NCI-H2227 (cell line): ENCODE results near the gene SLC17A9.
A peak's percentile ranks its signal among the peaks of the same experiment; 100 is the strongest.

Experiments used
- DNase-seq: peaks from one replicate; lab custom pipeline; 2025; ENCODE audit not compliant: unreplicated experiment; lab: John Stamatoyannopoulos, UW

Gene SLC17A9

GRCh38 chr20:62980380-62980960 lies 28.0 kb downstream of the SLC17A9 start:
- peak; percentile 32 for DNase-seq

DNA sequence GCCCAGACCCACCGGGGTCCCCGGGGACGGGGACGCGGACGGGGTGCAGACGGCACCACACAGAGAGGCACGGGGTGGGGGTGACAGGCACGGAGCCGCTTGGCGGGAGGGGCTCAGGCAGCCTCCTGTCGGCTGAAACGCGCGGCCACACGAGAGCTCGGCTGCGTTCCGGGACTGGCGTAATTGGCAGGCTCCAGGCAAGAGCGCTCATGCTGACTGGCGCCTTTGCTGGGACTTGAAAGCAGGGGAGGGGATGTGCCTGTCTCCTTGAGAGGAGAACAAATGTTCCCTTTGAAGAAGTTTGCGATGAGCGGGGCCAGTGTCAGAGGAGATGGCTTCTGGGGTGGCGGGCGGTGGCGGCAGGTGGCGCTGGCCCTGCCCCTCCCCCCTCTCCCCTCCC lies 28.5 kb downstream of the SLC17A9 start:
- DNase-seq: peak; percentile 78

DNA sequence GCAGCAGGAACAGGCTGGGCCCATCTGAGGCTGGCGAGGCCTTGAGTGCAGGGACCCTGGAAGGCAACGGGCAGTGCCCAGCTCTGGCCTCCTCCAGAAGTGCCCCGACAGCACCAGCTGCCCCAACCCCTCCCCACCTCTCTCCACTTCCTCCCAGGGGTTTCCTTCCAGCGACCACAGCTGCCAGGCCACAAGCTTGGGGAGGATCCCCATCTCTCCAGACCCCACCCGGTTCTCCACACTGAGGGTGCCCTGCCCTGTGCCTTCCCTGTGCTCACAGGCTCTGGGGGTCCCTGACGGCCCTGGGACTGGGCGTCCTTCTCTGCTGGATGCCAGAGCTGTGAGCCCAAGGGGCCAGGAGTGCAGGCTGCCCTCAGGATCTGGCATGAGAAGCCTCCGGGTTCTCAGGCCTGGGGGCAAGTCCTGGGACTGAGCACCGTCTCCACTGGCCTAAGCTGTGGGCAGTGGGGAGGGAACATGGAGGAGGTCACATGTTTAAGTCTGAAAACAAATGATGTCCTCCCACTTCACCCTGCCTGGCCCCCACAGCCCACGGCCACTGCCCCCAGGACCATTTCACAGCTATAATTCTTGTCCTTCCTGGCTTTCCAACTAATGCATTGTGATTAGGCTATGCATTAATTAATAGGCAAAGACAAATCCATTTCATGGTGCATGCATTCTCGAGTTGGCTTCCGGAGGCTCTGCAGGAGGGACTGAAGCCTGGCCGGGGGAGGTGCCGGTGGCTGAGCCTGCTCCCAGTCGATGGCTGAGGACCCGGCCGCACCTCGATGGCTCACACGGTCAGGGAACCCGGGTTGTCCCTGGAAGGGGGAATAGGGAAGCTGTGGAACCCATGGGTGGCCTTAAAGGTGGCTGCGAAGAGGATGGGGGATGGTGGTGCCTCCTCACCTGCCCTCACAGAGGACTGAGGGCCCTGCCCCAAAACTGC lies 29.9 kb downstream of the SLC17A9 start:
- DNase-seq: no peak

- DNase-seq: no peak
Measured at GRCh38 chr20:62983210-62983609, 30.7 kb downstream of the SLC17A9 start.

DNA sequence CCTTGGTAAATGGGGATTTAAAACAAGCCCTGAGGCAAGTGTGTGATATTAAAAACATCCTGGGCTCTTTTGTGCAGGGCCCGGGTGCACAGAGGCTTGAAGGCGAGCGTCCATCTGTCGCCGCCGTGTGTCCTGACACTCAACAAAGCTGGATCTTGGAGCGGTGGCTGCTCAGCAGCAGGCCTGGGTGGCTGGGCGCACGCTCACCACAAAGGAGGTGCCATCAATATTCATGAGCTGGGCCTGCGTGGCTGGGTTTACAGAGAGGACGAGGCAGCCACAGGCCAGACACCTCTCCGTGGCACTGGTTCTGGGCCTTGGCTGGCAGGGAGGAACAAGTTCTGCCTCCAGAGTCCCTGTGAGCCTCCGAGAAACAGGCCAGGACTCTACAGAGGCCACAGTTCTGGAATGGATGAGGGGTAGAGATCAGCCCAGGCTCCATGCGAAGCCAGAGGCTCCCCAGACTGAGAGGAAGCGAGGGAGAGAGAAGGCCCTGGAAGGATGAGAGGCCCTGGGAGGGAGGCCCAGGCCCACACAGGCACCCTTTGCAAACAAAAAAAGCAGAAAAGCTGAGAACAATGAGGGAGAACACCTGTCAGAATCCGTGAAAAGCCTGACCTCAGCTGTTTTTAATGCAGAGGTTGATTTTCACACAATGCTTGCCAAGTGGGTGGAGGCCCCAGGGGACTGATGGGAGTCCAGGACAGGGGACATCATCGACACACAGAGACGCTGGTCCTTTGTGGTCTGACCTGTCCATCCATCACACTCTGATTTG lies 32.3 kb downstream of the SLC17A9 start:
- DNase-seq: no peak

DNA sequence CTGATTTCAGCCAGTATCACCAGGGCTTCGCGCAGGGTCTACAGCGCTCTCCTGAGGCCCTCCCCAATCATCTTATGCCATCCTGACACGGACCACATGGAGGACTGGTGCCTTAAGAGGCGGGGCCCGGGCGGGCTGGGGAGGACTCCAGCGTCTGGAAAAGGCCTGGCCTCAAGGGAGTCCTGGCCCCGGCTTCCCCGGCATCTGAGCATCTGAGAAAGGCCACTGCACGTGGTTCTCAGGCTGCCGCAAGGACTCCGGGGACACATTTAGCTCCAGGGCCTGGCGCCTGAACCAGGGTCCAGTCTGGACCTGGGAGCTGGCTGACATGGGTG lies 32.9 kb downstream of the SLC17A9 start:
- DNase-seq: no peak

GRCh38 chr20:62986257-62986800 lies 33.8 kb downstream of the SLC17A9 start:
- no peak for DNase-seq

GRCh38 chr20:62987114-62987513 lies 34.6 kb downstream of the SLC17A9 start:
- no peak for DNase-seq

GRCh38 chr20:62989201-62989601 lies 36.7 kb downstream of the SLC17A9 start:
- DNase-seq: no peak

- no peak for DNase-seq
Measured at GRCh38 chr20:62990306-62990825, 37.9 kb downstream of the SLC17A9 start.

DNA sequence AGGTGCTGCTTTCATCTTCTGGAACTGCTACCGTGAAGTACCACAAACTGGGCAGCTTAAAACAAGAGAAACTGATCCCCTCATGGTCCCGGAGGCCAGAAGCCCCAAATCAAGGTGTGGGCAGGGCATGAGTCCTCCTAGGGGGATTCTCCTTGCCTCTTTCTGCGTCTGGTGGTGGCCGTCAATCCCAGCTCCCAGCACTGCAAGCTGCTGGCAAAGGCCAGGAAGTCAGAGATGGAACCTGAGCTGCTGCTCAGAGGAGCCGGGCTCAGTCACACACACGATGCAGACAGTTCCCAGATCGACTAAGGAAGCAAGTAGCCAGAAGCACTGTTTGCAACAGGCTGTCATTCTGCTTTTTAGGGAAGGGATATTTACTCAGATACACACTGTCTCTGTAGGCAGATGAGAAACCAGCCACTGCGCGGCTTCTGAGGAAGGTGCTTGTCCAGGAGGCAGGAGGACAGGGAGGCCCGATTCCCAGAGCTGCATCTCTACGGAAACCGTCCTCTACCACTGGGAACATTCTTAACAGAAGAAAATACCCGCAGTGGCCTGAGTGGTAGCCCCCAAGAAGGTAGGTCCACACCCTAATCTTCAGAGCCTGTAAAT lies 38.8 kb downstream of the SLC17A9 start:
- no peak for DNase-seq

- no peak for DNase-seq
Measured at GRCh38 chr20:62991863-62992262, 39.4 kb downstream of the SLC17A9 start.

GRCh38 chr20:62993856-62994494 lies 41.5 kb downstream of the SLC17A9 start:
- DNase-seq: peak; percentile 26

DNA sequence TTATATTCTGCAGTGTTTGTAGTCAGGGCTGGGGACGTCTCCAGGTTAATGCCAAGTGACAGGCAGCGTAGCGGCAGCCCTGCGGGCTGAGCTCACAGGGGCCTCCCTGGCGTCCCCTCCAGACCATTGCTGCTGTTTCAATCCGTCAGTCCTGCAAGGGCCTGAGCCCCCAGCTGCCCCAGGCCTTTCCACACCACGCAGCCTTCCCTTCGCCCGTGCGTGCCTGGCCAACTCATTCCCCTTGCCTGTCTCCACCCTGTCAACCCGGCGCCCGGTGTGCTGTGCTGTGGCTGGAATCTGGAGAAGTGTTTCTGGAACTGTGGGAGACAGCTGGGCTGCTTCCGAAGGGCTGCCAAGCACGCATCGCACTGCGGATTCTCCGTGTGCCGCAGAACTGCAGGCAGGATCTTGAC lies 42.4 kb downstream of the SLC17A9 start:
- no peak for DNase-seq

GRCh38 chr20:62995481-62995880 lies 43.0 kb downstream of the SLC17A9 start:
- DNase-seq: no peak

GRCh38 chr20:62995898-62996595 lies 43.5 kb downstream of the SLC17A9 start:
- DNase-seq: no peak

- no peak for DNase-seq
Measured at GRCh38 chr20:62996596-62996982, 44.1 kb downstream of the SLC17A9 start.

GRCh38 chr20:62997417-62998035 lies 45.0 kb downstream of the SLC17A9 start:
- DNase-seq: no peak

DNA sequence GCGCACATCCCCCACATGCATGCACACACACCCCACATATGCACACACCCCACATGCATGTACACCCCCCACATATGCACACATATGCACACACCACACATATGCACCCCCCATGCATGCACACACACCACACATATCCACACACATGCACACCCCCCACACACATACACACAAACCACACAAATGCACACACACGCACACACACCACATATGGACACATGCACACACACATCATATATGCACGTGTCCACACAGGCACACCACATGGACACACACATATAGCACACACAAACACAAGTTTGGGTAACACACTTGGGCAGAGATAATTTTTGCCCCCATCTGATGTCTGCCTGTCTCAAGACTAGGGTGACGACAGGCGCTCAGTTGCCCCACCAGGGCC lies 45.9 kb downstream of the SLC17A9 start:
- no peak for DNase-seq
